OCI-LY1 (cell line): ENCODE measurements around the gene RPN1.

ENCODE experiments used
- H2AFZ ChIP-seq: fragments of 200-600 bp; sonication (generic), shearing (Covaris generic); 2 replicates; pipeline ENCODE4 v1.6.0; 2014; ENCODE audit warnings: antibody characterized with exemption, mild to moderate bottlenecking, low read length
- H3F3A ChIP-seq: fragments of 200-600 bp; sonication (generic), shearing (Covaris generic); 2 replicates; pipeline ENCODE4 v1.6.0; 2014; ENCODE audit warnings: mild to moderate bottlenecking, antibody characterized with exemption, low read length, moderate library complexity; ENCODE audit not compliant: insufficient read depth
- H3K27ac ChIP-seq: fragments of 200-600 bp; sonication (generic); 2 replicates; pipeline ENCODE4 v1.5.1; 2014; ENCODE audit warnings: low read length, mixed run types, mild to moderate bottlenecking, low read depth; ENCODE audit not compliant: poor library complexity, severe bottlenecking
- H3K27me3 ChIP-seq: fragments of 200-600 bp; sonication (generic); 2 replicates; pipeline ENCODE4 v1.6.0; 2014; ENCODE audit warnings: antibody characterized with exemption, mild to moderate bottlenecking, low read length, moderate library complexity; ENCODE audit not compliant: insufficient read depth
- H3K36me3 ChIP-seq: fragments of 200-600 bp; sonication (generic); 2 replicates; pipeline ENCODE4 v1.6.1; 2014; ENCODE audit warnings: mild to moderate bottlenecking, antibody characterized with exemption, low read length, moderate library complexity, mixed read lengths; ENCODE audit not compliant: insufficient read depth
- H3K4me1 ChIP-seq: fragments of 200-600 bp; sonication (generic); 2 replicates; pipeline ENCODE4 v1.5.1; 2014; ENCODE audit warnings: mild to moderate bottlenecking, low read length, moderate library complexity; ENCODE audit not compliant: insufficient read depth, severe bottlenecking
- H3K4me2 ChIP-seq: fragments of 200-600 bp; sonication (generic), shearing (Covaris generic); 2 replicates; pipeline ENCODE4 v1.6.1; 2014; ENCODE audit warnings: low read length
- H3K4me3 ChIP-seq: fragments of 200-600 bp; sonication (generic); 2 replicates; pipeline ENCODE4 v1.5.1; 2014; ENCODE audit warnings: low read length, low read depth, mild to moderate bottlenecking, mixed read lengths; ENCODE audit not compliant: poor library complexity, severe bottlenecking
- H3K79me2 ChIP-seq: fragments of 200-600 bp; shearing (Covaris generic); 2 replicates; pipeline ENCODE4 v1.6.1; 2016; ENCODE audit warnings: mixed run types, low read length, mixed read lengths; ENCODE audit not compliant: insufficient read depth
- H3K9ac ChIP-seq: fragments of 200-600 bp; sonication (generic), shearing (Covaris generic); 2 replicates; pipeline ENCODE4 v1.6.1; 2014; ENCODE audit warnings: mild to moderate bottlenecking, low read length, mixed read lengths
- H3K9me2 ChIP-seq: fragments of 200-600 bp; sonication (generic), shearing (Covaris generic); 2 replicates; pipeline ENCODE4 v1.6.1; 2014; ENCODE audit warnings: low read depth, mild to moderate bottlenecking, low read length, mixed read lengths
- H3K9me3 ChIP-seq: fragments of 200-600 bp; shearing (Covaris generic); 2 replicates; pipeline ENCODE4 v1.6.1; 2014; ENCODE audit warnings: low read length, mixed read lengths
- H4K20me1 ChIP-seq: fragments of 200-600 bp; sonication (generic), shearing (Covaris generic); 2 replicates; pipeline ENCODE4 v1.6.0; 2016; ENCODE audit warnings: mild to moderate bottlenecking, low read length; ENCODE audit not compliant: insufficient read depth
- CTCF ChIP-seq: fragments of 200-600 bp; sonication (generic), shearing (Covaris generic); IDR thresholded peaks from 2 replicates; pipeline ENCODE4 v1.5.1; 2017; ENCODE audit warnings: mild to moderate bottlenecking, antibody characterized with exemption, low read length, moderate library complexity, mixed read lengths
- EZH2 ChIP-seq: fragments of 200-600 bp; sonication (generic), shearing (Covaris generic); IDR thresholded peaks from 2 replicates; pipeline ENCODE4 v1.8.0; 2017; ENCODE audit warnings: borderline replicate concordance, mixed run types, mild to moderate bottlenecking, antibody characterized with exemption, low read length, moderate library complexity, mixed read lengths

The RPN1 gene

GRCh38 chr3:128603811-128604775 is 46.5 kb downstream of the RPN1 start:
- Histone ChIP-seq H2AFZ (no peak overlapping the region), H3K36me3 (no peaks in the 10 kb centered on the region), H3K79me2 (no peaks in the 10 kb centered on the region), H3K4me2 (no peak overlapping the region), H3K9me2 (no peaks in the 10 kb centered on the region), H4K20me1 (no peaks in the 10 kb centered on the region), H3K27me3 (no peaks in the 10 kb centered on the region; the same call in 1 of the 2 replicates), H3K27ac (no peak overlapping the region), H3K4me1 (peaks cover 4% of the 10 kb centered on the region), H3K9ac (no peak overlapping the region), H3K4me3 (no peak overlapping the region), H3F3A (no peaks in the 10 kb centered on the region), H3K9me3 (no peaks in the 10 kb centered on the region)
- TF ChIP-seq EZH2 (no peak), CTCF (no peak)

DNA sequence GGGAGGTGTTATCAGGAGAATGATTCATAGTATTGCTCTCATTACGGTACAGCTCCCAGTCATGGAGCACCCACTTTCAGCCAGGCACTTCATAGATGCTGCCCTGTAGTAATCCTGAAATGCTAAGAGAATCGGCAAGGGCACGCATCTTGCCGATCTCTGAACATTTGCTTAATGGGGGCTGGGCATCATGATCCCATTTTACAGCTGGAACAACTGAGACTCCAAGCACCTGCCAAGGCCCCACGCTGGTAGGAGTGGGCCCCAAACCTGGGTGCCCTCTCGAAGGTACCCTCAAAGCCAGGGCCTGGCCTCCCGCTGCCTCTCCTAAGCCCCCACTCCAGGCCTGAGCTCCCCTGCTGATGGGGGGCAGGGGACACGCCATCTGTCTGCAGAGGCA is 47.3 kb downstream of the RPN1 start:
- no peak overlapping the region for H3K27ac ChIP-seq
- H3K4me3 ChIP-seq: no peak overlapping the region
- no peak overlapping the region for H3K4me2 ChIP-seq
- no peaks in the 10 kb centered on the region; the same call in none of the 2 replicates for H3K27me3 ChIP-seq
- H2AFZ ChIP-seq: no peak overlapping the region
- H3K9me3 ChIP-seq: no peaks in the 10 kb centered on the region
- H3K9me2 ChIP-seq: no peaks in the 10 kb centered on the region
- no peaks in the 10 kb centered on the region for H3K79me2 ChIP-seq
- H3K4me1 ChIP-seq: peaks cover 4% of the 10 kb centered on the region
- TF ChIP-seq CTCF (no peak), EZH2 (no peak)
- H3F3A ChIP-seq: no peaks in the 10 kb centered on the region
- no peak overlapping the region for H3K9ac ChIP-seq
- H4K20me1 ChIP-seq: no peaks in the 10 kb centered on the region
- no peaks in the 10 kb centered on the region for H3K36me3 ChIP-seq

GRCh38 chr3:128598884-128599664 is 51.5 kb downstream of the RPN1 start:
- Histone ChIP-seq H3K27ac (no peak overlapping the region), H4K20me1 (no peaks in the 10 kb centered on the region), H3K4me2 (no peak overlapping the region), H3K9ac (no peak overlapping the region), H3K4me3 (no peak overlapping the region), H3K79me2 (no peaks in the 10 kb centered on the region), H3K27me3 (no peaks in the 10 kb centered on the region; the same call in none of the 2 replicates), H3F3A (no peaks in the 10 kb centered on the region), H3K9me2 (no peaks in the 10 kb centered on the region), H2AFZ (no peak overlapping the region), H3K4me1 (no peaks in the 10 kb centered on the region), H3K36me3 (no peaks in the 10 kb centered on the region), H3K9me3 (no peaks in the 10 kb centered on the region)
- no peak for TF ChIP-seq EZH2
- TF ChIP-seq CTCF: no peak
